OCI-LY1 (cell line): ENCODE results near the gene TRIM2.

Experiments used
- EZH2 ChIP-seq: fragments of 200-600 bp; sonication (generic), shearing (Covaris generic); IDR thresholded peaks from 2 replicates; pipeline ENCODE4 v1.8.0; 2017; ENCODE audit warnings: borderline replicate concordance, mixed run types, mild to moderate bottlenecking, antibody characterized with exemption, low read length, moderate library complexity, mixed read lengths
- TF ChIP-seq, protein P1 (sequence below): fragments of 200-600 bp; sonication (generic), shearing (Covaris generic); IDR thresholded peaks from 2 replicates; pipeline ENCODE4 v1.5.1; 2017; ENCODE audit warnings: mild to moderate bottlenecking, antibody characterized with exemption, low read length, moderate library complexity, mixed read lengths

DNA sequence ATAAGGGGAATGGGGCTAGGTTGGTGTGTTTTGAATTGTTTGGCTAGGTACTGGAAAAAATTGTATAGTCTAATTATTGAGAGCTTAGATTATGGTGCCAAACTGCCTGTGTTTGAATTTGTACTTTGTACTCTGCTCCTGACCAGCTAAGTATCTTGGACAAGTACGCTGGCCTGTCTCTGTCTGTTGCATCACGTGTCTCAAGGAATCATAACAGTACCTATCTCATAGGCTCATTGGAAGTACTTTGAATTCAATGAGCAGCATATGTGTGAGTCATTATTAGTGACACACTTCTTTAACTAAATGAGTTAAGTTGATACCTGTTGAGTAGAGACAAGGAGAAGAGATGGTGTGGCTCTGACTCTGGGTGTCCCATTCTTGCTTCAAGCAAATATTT lies 70.7 kb downstream of the TRIM2 start:
- TF ChIP-seq, protein P1, sequence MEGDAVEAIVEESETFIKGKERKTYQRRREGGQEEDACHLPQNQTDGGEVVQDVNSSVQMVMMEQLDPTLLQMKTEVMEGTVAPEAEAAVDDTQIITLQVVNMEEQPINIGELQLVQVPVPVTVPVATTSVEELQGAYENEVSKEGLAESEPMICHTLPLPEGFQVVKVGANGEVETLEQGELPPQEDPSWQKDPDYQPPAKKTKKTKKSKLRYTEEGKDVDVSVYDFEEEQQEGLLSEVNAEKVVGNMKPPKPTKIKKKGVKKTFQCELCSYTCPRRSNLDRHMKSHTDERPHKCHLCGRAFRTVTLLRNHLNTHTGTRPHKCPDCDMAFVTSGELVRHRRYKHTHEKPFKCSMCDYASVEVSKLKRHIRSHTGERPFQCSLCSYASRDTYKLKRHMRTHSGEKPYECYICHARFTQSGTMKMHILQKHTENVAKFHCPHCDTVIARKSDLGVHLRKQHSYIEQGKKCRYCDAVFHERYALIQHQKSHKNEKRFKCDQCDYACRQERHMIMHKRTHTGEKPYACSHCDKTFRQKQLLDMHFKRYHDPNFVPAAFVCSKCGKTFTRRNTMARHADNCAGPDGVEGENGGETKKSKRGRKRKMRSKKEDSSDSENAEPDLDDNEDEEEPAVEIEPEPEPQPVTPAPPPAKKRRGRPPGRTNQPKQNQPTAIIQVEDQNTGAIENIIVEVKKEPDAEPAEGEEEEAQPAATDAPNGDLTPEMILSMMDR, result no peak
- TF ChIP-seq EZH2, result no peak
